Activated CD4-positive, alpha-beta T cell treated with anti-CD3 and anti-CD28 coated beads, Interleukin-2, Interleukin-4, amounts not matched to agents 100 ng/mL and 50 ng/mL, durations not matched to agents 16 hours and 8 hours (primary cell): Measurements from ENCODE around the gene CNPY2.
"Not testable (repeated sequence)": the region's sequence is repeated elsewhere in the genome, so short reads cannot be mapped to it uniquely, and the experiment has no call there.

Experiments used
- DNase-seq: peaks from one replicate; pipeline ENCODE4 v3.0.0-alpha.2; 2020; ENCODE audit warnings: low spot score

CNPY2 gene

GRCh38 chr12:56298828-56299227 is 17.0 kb downstream of the CNPY2 start:
- no peak for DNase-seq

- DNase-seq, result no peak
Observed at GRCh38 chr12:56297400-56297799, 18.4 kb downstream of the CNPY2 start.

- DNase-seq, result no peak
Observed at GRCh38 chr12:56296295-56296694, 19.5 kb downstream of the CNPY2 start.

- no peak for DNase-seq
Observed at GRCh38 chr12:56293795-56294194, 22.0 kb downstream of the CNPY2 start.

- DNase-seq, result no peak
Observed at GRCh38 chr12:56288705-56289387, 26.9 kb downstream of the CNPY2 start.

- DNase-seq, result no peak
Observed at GRCh38 chr12:56286044-56286830, 29.6 kb downstream of the CNPY2 start.

GRCh38 chr12:56284263-56284662 is 31.5 kb downstream of the CNPY2 start:
- DNase-seq, result not testable (repeated sequence)

GRCh38 chr12:56282579-56282978 is 33.2 kb downstream of the CNPY2 start:
- DNase-seq, result no peak

GRCh38 chr12:56282030-56282429 is 33.8 kb downstream of the CNPY2 start:
- DNase-seq, result no peak

GRCh38 chr12:56280849-56281248 is 34.9 kb downstream of the CNPY2 start:
- DNase-seq, result no peak

GRCh38 chr12:56278905-56279304 is 36.9 kb downstream of the CNPY2 start:
- DNase-seq, result no peak

- no peak for DNase-seq
Observed at GRCh38 chr12:56274299-56274698, 41.5 kb downstream of the CNPY2 start.

GRCh38 chr12:56272468-56272867 is 43.3 kb downstream of the CNPY2 start:
- not testable (repeated sequence) for DNase-seq

GRCh38 chr12:56271031-56271430 is 44.8 kb downstream of the CNPY2 start:
- no peak for DNase-seq

- no peak for DNase-seq
Observed at GRCh38 chr12:56267443-56268071, 48.2 kb downstream of the CNPY2 start.

GRCh38 chr12:56266693-56267442 is 48.9 kb downstream of the CNPY2 start, which contains the start of gene COQ10A:
Gene COQ10A (plus strand): TSS chr12:56266942. CDS start chr12:56267119, 177 bp downstream.
- peak; percentile 89 for DNase-seq

GRCh38 chr12:56266068-56266692 is 49.6 kb downstream of the CNPY2 start:
- not testable (repeated sequence) for DNase-seq

- DNase-seq, result not testable (repeated sequence)
Observed at GRCh38 chr12:56262955-56263354, 52.8 kb downstream of the CNPY2 start.

GRCh38 chr12:56261503-56262232 is 54.1 kb downstream of the CNPY2 start:
- DNase-seq, result no peak

- DNase-seq, result no peak
Observed at GRCh38 chr12:56260921-56261320, 54.9 kb downstream of the CNPY2 start.

GRCh38 chr12:56260380-56260779 is 55.4 kb downstream of the CNPY2 start:
- no peak for DNase-seq
